ENCODE results near the gene DQX1. TPM values are rescaled to one million over a fixed set of nuclear protein-coding genes. Genes with fewer than 3 reads are reported as not detected.

DQX1 gene
- total and polyA plus RNA-seq, 4 donors, result 0.05 to 1.0 (median 0.08) TPM; not detected in 1

GRCh38 chr2:74504591-74504990 lies 21.4 kb downstream of the DQX1 start (continued):
- no peak for TF ChIP-seq FOXA1 (IDR thresholded peaks at IDR 0.05)
- TF ChIP-seq SP1 (IDR thresholded peaks at IDR 0.05), result no peak
- TF ChIP-seq YY1 (IDR thresholded peaks at IDR 0.05), result no peak
- TF ChIP-seq, protein P1, sequence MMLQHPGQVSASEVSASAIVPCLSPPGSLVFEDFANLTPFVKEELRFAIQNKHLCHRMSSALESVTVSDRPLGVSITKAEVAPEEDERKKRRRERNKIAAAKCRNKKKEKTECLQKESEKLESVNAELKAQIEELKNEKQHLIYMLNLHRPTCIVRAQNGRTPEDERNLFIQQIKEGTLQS (IDR thresholded peaks at IDR 0.05), result no peak
- no peak for TF ChIP-seq GABPA (IDR thresholded peaks at IDR 0.05 in 1 of 2, conservative IDR thresholded peaks at IDR 0.05 in 1 of 2)

DNA sequence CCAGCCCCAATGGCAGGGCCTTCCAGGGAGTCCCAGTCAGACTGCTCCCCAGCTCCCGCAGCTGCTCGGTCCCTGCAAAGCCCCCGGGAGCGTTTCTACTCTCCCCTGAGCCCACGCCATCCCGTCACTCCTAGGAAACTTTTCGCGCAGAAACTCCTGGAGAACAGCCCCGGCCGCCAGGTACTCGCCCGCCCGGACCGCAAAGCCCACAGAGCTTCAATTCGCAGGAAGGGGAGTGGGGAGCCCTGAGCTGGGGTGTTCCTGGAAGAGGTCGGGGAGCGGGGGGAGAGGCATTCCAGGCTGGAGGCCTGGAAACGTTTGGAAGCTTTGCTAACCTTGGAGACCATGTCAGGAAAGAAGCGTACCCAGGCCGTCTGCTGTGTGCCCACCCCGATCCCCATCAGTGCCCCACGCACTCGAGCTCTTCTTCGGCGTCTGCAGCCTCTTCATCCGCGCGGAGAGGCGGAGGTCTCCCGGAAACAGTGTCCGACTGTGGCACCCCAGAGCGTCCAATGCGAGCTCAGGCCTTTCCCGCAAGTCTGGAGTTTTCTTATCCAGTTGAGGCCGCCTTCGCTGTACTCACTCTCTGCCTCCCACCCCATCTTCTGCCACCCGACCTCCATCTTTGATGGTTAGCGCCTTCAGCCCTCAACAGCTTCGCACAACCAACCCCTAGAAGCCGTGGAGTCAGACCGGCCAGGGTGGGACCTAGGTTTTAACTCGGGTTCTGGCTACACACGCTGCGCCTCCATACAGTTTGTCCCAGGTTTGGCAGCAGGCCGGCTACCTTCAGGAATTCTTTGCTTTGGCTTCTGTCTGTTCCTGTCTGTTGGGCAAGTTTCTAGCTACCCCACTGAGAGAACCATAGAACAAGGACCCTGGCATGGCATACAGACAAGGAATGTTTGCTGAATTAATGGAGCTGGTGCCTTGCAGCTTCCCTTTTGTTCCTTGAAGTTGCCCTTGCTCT lies 22.2 kb downstream of the DQX1 start:
- Histone ChIP-seq H3K36me3 (ENCODE audit: control insufficient read depth in 4 of 4, insufficient read depth in 3 of 4, low read depth in 1 of 4, low read length in 3 of 4) (peaks cover 0 to 6% (median 4%) of the 10 kb centered on the region in 4 donors), H3K9ac (ENCODE audit: low read depth in 1 of 2, low read length in 2 of 2) (peak overlapping the region; percentile 69 to 71), H3K4me3 (ENCODE audit: low read depth in 1 of 3, low read length in 3 of 3) (peak overlapping the region; percentile 76 to 97 (median 89)), H3K4me1 (ENCODE audit: control insufficient read depth in 4 of 4, insufficient read depth in 4 of 4, low read length in 3 of 4) (peaks cover 20 to 75% (median 61%) of the 10 kb centered on the region in 4 donors), H3K27ac (ENCODE audit: low read depth in 1 of 2, low read length in 2 of 2) (peak overlapping the region; percentile 87 to 93), H3K27me3 (ENCODE audit: control insufficient read depth in 4 of 4, insufficient read depth in 4 of 4, low read length in 3 of 4) (no peaks in the 10 kb centered on the region), H3K9me3 (ENCODE audit: control insufficient read depth in 4 of 4, low read length in 3 of 4) (no peaks in the 10 kb centered on the region)
- DNase-seq (ENCODE audit: low spot score), result no peak
- TF ChIP-seq SP1 (IDR thresholded peaks at IDR 0.05) (no peak), EGR1 (IDR thresholded peaks at IDR 0.05; ENCODE audit: low read depth in 2 of 2) (no peak), YY1 (IDR thresholded peaks at IDR 0.05) (peak; percentile 54)
- 25% methylated on average over 45 of the region's 45 CpGs for WGBS

- Histone ChIP-seq H3K4me3 (ENCODE audit: low read depth in 1 of 3, low read length in 3 of 3) (peak overlapping the region; percentile 76 to 97 (median 89)), H3K9me3 (ENCODE audit: control insufficient read depth in 4 of 4, low read length in 3 of 4) (no peaks in the 10 kb centered on the region), H3K4me1 (ENCODE audit: control insufficient read depth in 4 of 4, insufficient read depth in 4 of 4, low read length in 3 of 4) (peaks cover 20 to 79% (median 66%) of the 10 kb centered on the region in 4 donors), H3K36me3 (ENCODE audit: control insufficient read depth in 4 of 4, insufficient read depth in 3 of 4, low read depth in 1 of 4, low read length in 3 of 4) (peaks cover 0 to 6% (median 4%) of the 10 kb centered on the region in 4 donors), H3K27ac (ENCODE audit: low read depth in 1 of 2, low read length in 2 of 2) (peak overlapping the region; percentile 87 to 93), H3K9ac (ENCODE audit: low read depth in 1 of 2, low read length in 2 of 2) (peak overlapping the region; percentile 69 to 71), H3K27me3 (ENCODE audit: control insufficient read depth in 4 of 4, insufficient read depth in 4 of 4, low read length in 3 of 4) (no peaks in the 10 kb centered on the region)
- WGBS, result under 1% methylated on average over 67 of the region's 67 CpGs
- no peak for TF ChIP-seq CTCF (IDR thresholded peaks at IDR 0.05; ENCODE audit: low read depth, low read length, missing input control)
- no peak for TF ChIP-seq GABPA (IDR thresholded peaks at IDR 0.05 in 1 of 2, conservative IDR thresholded peaks at IDR 0.05 in 1 of 2)
- TF ChIP-seq, protein P2, sequence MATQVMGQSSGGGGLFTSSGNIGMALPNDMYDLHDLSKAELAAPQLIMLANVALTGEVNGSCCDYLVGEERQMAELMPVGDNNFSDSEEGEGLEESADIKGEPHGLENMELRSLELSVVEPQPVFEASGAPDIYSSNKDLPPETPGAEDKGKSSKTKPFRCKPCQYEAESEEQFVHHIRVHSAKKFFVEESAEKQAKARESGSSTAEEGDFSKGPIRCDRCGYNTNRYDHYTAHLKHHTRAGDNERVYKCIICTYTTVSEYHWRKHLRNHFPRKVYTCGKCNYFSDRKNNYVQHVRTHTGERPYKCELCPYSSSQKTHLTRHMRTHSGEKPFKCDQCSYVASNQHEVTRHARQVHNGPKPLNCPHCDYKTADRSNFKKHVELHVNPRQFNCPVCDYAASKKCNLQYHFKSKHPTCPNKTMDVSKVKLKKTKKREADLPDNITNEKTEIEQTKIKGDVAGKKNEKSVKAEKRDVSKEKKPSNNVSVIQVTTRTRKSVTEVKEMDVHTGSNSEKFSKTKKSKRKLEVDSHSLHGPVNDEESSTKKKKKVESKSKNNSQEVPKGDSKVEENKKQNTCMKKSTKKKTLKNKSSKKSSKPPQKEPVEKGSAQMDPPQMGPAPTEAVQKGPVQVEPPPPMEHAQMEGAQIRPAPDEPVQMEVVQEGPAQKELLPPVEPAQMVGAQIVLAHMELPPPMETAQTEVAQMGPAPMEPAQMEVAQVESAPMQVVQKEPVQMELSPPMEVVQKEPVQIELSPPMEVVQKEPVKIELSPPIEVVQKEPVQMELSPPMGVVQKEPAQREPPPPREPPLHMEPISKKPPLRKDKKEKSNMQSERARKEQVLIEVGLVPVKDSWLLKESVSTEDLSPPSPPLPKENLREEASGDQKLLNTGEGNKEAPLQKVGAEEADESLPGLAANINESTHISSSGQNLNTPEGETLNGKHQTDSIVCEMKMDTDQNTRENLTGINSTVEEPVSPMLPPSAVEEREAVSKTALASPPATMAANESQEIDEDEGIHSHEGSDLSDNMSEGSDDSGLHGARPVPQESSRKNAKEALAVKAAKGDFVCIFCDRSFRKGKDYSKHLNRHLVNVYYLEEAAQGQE (IDR thresholded peaks at IDR 0.05), result peak; percentile 6
- TF ChIP-seq RXRA (IDR thresholded peaks at IDR 0.05), result no peak
- TF ChIP-seq SP1 (IDR thresholded peaks at IDR 0.05), result no peak
- TF ChIP-seq, protein P1 (IDR thresholded peaks at IDR 0.05), result no peak
- peak; percentile 15 for TF ChIP-seq TAF1 (conservative IDR thresholded peaks at IDR 0.05)
- TF ChIP-seq FOXA2 (IDR thresholded peaks at IDR 0.05), result no peak
- no peak for TF ChIP-seq HNF4G (IDR thresholded peaks at IDR 0.05)
- no peak for TF ChIP-seq YY1 (IDR thresholded peaks at IDR 0.05)
- TF ChIP-seq HNF4A (conservative IDR thresholded peaks at IDR 0.05), result no peak
- peak; percentile 71 to 80 for TF ChIP-seq JUND (IDR thresholded peaks at IDR 0.05)
- no peak for TF ChIP-seq FOXA1 (IDR thresholded peaks at IDR 0.05)
- no peak for TF ChIP-seq EGR1 (IDR thresholded peaks at IDR 0.05; ENCODE audit: low read depth in 2 of 2)
- TF ChIP-seq, protein P3, sequence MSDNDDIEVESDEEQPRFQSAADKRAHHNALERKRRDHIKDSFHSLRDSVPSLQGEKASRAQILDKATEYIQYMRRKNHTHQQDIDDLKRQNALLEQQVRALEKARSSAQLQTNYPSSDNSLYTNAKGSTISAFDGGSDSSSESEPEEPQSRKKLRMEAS (IDR thresholded peaks at IDR 0.05), result no peak
- no peak for TF ChIP-seq ZBTB33 (IDR thresholded peaks at IDR 0.05)
- peak; percentile 35 to 46 for TF ChIP-seq RAD21 (IDR thresholded peaks at IDR 0.05)
- peak; percentile 4 for TF ChIP-seq NR2F2 (IDR thresholded peaks at IDR 0.05)
- DNase-seq (ENCODE audit: low spot score), result peak; percentile 50
Observed at GRCh38 chr2:74502720-74503505, 23.1 kb downstream of the DQX1 start.

All from liver (tissue), 9 donors.